Stimulated activated CD8-positive, alpha-beta memory T cell treated with anti-CD3 and anti-CD28 coated beads, Interleukin-4, amount 100 ng/mL, for 1 hour (primary cell): ENCODE data around the gene WHRN.

ENCODE experiments used
- DNase-seq, 2 donors: peaks; one replicate each; pipeline ENCODE4 v3.0.0-alpha.2; 2020; ENCODE audit warnings: low read depth in 2 of 2, low spot score in 1 of 2

The WHRN gene

DNA sequence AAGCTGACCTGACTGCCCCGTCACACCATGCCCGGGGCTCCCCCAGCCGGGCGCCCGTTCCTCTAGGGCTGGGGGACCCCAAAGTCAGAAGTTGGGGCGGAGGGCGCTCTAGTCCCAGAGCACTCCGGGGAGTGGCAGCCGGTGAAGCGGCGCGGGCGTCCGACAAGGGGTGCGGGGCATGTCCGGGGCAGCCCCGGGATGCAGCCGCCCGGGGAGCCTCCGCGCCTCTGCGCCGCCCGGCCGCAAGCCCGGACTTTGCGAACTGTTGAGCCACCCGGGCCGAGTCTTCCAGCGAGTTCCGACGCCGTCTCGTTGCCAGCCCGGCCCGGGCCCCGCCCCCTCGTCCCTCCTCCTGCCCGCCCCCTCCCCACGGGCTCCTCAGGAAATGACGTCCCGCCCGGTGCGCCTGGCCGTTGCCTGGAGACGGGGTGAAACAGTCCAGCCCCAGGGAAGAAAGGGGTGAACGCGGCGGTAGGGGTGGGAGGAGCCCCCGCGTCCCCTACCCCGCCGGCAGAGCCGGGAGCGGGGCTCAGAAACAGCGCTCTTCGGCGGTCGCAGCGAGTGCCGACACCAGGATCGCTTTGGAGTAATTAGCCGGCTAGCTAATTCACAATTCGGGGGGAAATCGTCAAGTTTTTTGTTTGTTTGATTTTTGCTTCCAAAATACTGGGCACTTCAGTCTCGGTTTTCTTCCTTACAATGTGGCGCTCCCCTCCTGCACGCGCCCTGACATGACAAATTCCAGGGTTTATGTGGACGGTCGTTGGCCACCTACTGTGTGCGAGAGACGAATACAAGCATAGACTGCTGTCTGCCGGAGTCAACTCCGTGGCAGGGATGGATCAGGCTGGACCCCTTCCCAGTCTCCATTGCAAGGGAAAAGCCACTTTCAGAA is at the start of gene WHRN:
WHRN (minus strand) TSS at position 287 of the 895 bp plus-strand sequence. CDS start 672 bp downstream, outside the sequence.
- DNase-seq, result peak; percentile 86 to 88

DNA sequence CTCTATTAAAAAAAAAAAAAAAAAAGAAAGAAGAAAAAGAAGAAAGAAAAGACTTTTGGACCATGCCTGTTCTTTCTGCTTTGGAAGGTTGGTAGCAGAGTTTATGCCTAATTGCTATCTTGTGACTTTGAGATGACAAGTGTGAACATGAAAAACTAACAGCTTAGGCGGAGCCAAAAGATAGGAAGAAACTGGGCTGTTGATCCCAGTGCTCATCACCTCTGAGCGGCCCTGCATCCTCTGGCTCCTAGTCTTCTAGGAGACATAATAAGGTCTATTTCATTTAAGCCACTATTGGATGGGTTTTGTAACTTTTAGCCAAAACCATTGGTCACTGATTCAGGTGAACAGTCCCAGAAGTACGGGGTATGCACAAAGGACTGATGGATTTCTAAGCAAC is 47.9 kb upstream of the WHRN start:
- DNase-seq, result no peak

DNA sequence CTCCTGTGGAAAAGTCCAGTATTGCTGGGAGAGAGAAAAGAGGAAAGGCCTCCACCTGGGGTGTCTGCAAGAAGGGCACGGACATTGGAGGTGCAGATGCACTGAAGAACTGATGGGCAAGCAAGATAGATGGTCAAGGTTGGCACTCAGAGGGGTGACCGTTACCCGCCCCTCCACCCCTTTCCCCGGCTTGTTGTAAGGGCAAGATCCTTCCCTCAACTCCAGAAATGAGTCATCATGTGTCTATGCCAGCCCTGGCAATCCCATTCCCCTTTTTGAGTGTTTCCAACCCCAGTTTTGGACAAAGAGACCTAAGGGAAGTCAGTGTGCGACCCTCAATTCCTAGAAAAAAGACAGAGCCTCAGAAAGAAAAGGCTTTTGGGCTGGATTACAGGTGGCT is 47.4 kb upstream of the WHRN start:
- DNase-seq, result no peak

DNA sequence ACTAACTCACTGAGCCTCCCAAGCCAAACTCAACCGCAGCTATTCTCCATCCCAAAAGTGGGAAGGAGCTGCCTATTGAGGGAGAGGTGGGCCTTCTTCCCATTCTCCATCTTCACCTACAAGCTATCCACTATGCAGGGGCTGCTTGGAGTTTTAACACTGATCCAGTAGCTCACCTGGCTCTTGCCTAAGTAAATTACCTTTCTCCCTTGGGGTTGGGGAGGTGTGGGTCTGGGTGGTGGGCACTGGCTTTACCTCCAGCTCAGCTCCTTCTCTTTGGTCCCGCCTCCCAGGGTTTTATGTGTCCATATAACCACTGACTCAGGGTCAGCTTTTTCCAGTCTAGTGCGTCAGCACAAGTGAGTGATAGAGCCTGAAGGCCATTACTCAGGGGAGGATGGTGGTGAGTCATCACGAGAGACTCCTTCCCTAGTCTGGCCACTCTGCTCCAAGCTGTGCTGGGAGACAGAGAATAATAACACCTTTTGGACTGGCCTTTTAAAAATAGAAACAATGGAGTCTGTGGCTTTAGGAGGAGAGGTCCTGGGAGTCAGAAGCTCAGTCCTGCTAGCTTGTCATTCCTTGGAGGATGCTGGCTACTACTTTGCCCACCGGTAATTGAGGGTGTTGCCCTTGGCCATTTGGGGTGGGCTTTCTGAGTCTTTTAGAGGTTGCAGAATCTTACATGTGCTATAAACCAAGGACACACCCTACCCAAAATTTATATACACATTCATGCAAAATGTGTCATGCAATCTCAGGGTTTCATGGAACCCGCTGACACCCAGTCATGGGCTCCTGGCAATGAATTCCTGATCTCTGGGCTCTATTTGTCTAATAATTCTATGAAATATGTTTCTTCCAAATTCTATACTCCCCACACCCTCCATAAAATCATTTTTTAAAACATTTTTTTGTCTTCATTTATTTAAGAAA is 46.7 kb upstream of the WHRN start:
- DNase-seq, result no peak

DNA sequence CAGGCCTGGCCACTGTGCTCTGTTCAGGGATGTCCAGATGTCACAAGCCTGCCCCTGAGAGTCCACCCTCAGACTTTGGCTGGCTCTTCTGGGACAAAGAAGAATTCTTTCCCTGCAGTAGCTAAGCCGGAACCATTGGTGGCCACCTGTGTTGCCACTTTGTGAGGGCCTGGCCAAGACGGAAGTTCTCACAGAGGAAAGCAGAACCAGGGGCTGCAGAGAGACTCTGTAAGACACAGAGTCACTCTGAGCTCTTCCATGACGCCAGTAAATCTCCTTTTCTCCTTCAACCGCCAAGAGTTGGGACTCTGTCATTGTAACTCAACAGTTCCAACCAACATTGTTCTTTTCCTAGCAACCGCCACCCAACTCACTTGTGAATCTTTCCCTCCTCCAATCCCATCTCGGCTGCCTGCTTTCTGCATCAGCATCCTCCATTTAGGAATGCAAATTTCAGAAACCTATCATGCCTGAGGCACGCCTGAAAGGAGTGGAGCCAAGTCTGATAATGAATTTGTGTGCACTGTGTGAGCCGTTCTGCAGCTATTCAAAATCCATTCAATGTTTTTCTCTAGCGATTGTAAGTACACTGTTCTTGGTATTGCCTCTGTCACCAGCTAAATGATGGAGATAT is 44.5 kb upstream of the WHRN start:
- no peak for DNase-seq

DNA sequence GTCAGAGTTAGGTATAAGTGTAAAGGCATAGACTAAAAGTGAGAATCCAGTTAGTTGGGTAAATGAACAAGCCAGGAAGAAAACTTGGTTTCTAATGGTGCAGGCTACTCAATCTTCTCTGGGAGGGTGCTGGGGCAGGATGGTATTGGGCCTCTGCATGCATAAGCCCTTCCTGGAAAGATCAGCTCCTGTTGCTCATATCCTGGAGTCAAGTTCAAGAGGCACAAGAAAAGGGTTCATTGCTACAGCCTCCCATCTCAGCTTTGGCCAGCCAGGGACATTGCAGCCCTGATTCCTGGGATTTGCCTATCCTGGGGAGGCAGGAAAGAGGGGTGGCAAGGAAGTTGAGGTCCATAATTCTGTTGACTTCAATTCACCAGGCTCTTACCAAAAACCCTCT is 41.6 kb upstream of the WHRN start:
- no peak for DNase-seq

DNA sequence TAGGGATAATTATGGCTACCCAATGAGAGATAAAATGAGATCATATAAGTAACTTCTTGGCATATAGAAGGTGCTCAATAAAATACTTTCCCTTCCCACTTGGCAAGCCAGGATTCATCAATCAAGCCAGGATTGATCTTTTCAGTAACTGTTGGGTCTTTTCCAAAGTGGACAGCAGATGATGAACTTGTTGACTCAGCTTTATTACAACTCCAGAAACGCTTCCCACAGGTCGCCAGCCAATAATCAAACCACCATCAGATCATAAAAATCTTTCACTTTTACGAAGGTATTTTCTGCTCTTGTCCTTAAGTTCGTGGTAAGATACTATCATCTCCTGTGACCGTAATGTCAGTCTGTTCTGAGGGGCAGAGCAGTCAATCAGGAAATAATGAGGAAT is 39.8 kb upstream of the WHRN start:
- DNase-seq, result no peak

DNA sequence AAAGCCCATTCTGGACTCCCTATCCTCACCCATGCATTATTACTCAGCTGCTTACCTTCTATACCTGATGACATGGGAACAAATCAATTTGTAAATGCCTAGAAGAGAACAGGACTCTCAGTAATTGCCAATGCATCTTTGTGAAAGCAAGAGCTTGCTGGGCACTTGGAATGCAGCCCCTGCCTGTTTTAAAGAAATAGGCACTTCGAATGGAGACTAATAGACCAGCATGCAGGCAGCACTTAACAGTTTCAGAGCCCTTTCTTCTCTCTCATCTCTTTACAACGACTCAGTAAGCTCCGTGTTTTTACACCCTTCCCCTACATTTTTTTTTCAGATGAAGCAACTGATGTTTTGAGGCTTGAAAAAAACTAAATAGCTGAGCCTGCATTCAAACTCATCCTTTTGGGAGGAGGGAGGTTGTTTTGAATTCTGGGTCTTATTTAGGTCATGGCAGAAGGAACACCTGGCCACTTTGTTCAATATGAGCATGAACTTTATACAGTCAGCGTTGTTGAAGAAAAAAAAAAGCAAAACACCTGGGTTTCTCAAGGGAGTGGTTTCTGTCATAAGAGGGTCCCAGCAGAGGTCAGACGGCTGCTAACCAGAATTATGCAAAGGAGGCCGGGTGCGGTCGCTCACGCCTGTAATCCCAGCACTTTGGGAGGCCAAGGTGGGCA is 34.6 kb upstream of the WHRN start:
- no peak for DNase-seq

DNA sequence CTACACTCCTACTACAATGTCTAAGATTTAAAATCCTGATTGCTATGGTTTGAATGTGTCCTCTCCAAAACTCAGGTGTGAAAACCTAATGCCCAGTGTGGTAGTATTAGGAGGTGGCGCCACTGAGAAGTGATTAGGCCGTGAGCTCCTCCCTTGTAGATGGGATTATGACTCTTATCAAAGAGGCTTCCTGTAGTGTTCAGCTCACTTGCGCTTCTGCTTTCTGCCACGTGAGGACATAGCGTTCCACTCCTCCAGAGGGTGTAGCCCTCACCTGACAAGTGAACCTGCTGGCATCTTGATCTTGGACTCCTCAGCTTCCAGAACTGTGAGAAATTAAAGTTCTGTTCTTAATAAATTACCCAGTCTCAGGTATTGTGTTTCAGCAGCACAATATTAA is 33.0 kb upstream of the WHRN start:
- DNase-seq, result no peak

DNA sequence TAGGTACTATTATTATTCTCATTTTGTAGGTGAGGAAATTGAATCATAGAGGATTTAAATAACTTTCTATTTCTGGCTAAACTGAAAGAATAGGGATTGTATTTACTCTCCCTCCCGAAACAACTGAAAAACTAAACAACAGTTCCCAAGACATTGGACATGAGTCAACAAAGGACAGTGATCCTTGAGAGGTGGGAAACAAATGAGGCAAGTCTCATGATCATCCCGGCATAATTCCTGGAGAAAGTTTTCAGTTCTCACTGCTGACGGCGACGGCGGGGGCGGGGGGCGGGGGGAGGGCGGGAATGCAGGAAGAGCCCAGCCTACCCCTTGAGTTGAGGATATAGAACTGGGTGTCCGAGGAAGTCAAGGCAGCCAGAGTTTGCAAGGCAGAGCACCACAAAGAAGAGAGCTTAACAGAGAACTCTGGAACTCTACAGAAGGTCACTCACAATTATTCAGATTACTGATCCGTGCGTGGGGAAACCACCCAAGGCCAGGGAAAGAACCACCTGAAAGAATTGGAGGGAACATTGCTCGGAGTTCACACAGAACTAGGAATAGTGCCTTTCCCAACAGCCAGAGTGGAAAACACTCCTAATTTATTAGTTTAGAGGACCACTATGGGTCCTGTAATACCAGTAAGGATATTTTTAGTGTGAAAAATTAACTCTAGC is 27.4 kb upstream of the WHRN start:
- no peak for DNase-seq

DNA sequence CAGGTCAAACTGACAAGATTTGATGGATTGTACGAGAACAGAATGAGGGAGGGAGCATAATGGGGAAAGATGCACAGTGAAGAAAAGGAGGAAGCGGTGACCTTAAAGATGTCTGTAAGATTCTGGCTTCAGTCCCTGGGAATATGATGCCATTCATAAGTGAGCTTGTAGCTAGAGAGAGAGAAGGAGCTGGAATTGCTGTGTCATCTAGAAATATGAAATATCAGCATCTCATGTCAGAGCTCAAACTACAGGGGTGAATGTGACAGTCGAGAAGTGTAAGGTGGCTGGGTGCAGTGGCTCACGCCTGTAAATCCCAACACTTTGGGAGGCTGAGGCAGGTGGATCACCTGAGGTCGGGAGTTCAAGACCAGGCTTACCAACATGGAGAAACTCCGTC is 24.0 kb upstream of the WHRN start:
- DNase-seq, result no peak

DNA sequence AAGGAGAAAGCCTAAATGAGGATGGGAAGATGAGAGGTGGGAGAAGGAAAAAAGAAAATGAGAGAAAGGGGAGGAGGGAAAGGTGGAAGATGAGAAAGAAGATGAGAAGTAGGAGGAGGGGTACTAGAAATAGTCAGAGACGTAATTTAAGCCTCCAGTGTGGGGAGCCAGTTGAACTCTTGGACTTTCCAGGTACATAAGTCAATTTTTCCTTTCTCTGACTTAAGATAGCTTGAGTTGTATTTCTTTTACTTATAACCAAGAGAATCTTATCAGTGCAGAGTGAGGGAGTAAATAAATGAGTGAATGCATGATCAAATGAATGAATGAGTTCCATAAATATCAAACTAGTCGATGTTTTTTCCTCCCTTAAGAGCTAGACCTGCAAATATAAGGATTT is 21.5 kb upstream of the WHRN start:
- no peak for DNase-seq

DNA sequence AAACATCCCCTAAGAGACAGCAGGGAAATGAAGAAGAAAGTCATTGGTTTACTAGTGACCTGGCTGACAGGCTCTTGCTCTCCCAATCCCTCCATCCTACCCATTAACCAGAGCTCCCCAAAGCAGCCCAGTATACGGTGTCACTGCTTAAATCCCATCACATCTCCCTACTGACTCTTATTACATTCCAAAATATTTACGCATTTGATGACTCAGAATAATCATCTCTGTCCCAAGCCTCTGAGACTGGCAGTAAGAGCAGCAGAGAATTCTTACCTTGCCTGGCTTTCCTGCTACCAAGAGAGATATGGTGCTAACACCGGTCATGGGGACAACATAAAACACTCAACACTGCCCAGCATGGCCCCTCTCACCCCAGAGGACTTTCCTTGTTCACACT is 20.2 kb upstream of the WHRN start:
- no peak for DNase-seq

DNA sequence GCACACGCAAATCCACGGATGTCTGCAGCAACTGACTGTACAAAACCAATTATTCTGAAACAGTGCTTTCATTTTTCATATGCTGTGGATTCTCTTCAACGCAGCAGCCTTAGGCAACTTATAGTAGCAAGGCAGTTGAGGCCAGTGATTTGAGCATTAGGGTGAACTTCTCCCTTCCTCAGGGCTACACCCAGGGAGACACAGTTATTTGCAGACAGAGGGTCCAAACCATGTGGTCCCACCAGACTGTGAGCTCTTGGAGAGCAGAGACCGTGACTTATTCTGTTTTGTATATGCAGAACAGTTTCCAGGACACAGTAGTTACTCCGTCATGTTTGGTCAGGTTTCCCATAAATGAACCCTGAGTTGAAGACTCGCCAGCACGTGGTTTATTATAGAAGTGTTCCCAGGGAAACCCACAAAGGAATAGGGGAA is 19.0 kb upstream of the WHRN start:
- no peak for DNase-seq

DNA sequence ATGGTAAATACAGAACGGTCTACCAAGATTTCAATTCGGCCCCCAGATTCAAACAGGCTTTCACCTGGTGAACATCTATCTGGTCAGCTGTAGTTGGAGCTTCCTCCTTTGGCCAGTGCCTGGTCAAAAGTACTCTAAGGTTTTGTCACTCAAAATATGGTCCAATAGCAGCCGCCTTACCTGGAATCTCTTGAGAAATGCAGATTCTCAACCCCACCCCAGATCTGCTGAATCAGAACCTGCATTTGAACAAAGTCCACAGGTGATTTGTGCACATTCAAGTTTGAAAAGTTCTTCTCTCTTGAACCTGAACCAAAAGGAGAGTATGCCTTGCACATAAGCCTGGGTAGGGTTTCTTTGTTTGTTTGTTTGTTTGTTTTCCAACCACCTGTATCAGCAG is 17.6 kb upstream of the WHRN start:
- no peak for DNase-seq

DNA sequence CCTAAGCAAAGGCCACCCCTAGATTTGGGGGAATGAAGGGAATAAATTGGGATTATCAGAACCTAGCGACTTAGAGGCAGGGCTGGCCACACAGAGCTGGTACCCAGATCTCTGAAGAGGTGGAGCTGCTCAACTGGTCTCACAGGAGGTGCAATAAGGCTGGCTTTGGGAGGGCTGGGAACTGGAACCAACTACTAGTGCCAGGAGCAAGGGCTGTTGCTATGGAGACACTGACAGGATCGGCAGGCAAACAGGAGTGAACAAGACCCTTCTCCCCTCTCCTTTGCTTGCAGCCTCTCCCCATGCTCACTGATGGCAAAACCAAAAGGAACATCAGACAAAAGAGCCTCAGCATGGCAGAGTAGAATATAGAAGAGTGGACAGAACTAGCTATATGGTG is 17.0 kb upstream of the WHRN start:
- DNase-seq, result no peak

DNA sequence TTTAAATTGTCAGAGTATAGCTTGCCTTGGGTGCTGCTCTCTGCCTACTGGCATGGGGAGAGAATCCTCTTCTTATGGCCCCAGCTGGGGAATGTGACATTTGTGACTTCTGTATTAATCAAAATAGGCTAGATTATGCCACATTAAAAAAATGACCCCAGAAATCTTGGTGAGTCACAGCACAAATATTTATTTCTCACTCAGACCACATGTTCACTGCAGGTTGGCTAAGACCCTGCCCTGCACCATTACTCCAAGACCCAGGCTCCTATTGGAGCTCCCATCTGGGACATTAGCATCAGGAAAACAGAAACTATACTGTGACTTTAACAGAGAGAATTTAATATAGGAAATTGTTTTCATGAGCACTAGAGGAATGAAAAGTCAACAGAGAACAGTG is 16.6 kb upstream of the WHRN start:
- DNase-seq, result no peak

DNA sequence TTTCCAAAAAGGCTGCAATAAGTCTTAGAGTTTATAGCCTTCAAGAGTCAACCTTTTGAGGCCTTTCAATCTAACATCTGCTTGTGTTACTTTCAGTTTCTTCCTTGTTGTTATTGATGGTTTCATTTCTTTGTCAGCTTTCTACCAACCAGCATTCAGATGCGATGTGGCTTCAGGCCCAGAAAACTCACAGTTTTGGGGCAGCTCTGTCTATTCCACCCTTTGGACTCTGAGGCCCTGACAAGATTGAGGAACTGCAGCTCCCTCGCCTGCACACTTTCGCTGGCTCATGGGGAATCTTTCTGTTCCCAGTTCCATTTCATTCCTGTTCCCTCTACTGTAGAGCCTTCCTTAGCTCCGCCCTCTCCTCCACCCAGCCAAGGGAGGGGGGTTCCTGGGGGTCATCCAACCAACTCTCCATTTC is 13.3 kb upstream of the WHRN start:
- no peak for DNase-seq

DNA sequence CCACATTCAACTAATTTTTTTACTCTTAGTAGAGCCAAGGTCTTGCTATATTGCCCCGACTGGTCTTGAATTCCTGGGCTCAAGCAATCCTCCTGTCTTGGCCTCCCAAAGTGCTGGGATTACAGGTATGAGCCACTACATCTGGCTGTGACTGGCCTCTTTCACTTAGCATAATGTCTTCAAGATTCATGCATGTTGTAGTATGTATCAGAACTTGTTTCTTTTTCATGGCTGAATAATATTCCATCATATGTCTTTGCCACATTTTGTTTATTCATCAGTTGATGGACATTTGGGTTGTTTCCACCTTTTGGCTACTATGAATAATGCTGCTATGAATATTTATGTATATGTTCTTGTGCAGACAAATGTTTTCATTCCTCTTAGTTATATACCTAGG is 12.8 kb upstream of the WHRN start:
- no peak for DNase-seq

DNA sequence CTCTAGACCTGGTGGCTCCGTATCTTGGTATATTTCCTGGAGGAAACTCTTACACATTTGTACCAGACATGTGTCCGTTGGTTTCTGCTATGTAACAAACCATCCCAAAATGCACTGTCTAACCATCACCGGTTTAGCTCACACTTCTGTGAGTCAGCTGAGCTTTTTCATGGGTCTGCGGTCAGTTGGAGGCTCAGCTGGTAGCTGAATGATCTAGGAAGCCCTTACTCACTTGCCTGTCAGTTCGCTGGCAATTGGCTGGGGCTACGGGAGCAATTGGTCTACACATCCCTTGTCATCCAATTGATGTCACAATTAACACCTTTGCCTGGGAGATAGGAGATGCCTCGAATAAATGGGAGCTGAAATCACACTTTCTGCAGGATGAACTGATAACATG is 11.6 kb upstream of the WHRN start:
- no peak for DNase-seq
